Keratinocyte (primary cell): ENCODE results near the gene SPSB4. TPM values are rescaled to one million over a fixed set of nuclear protein-coding genes. Genes with fewer than 3 reads are reported as not detected.

Source experiments
- DNase-seq: peaks from one replicate; pipeline ENCODE4 v3.0.0-alpha.2; 2011; ENCODE audit warnings: low read depth, missing footprints, low spot score
- FAIRE-seq: peaks from 2 replicates; lab custom pipeline; 2011; peaks lifted over from hg19 to GRCh38; lab: Jason Lieb, UNC
- H2AFZ ChIP-seq: 2 replicates; pipeline ENCODE4 v1.6.0; 2012; ENCODE audit warnings: low read length, control low read depth, inconsistent platforms; ENCODE audit not compliant: control insufficient read depth
- H3K27ac ChIP-seq: 2 replicates; pipeline ENCODE4 v1.5.1; 2011; ENCODE audit warnings: low read length; ENCODE audit not compliant: control insufficient read depth, insufficient read depth
- H3K27me3 ChIP-seq: 3 replicates; pipeline ENCODE4 v1.6.0; 2011; ENCODE audit warnings: low read length; ENCODE audit not compliant: control insufficient read depth, insufficient read depth; ENCODE audit errors: extremely low read depth
- H3K36me3 ChIP-seq, 2 experiments: 2 replicates in 1 of 2; 3 replicates in 1 of 2; pipeline ENCODE4 v1.5.1; 2011; ENCODE audit warnings: low read length in 2 of 2, mild to moderate bottlenecking in 1 of 2; ENCODE audit not compliant: control insufficient read depth in 2 of 2, insufficient read depth in 2 of 2; ENCODE audit errors: extremely low read depth in 1 of 2
- H3K4me1 ChIP-seq: 3 replicates; pipeline ENCODE4 v1.5.1; 2011; ENCODE audit warnings: low read length; ENCODE audit not compliant: control insufficient read depth, insufficient read depth; ENCODE audit errors: extremely low read depth
- H3K4me2 ChIP-seq: 3 replicates; pipeline ENCODE4 v1.6.0; 2011; ENCODE audit warnings: low read depth, low read length; ENCODE audit not compliant: control insufficient read depth, insufficient read depth; ENCODE audit errors: extremely low read depth
- H3K4me3 ChIP-seq, 3 experiments: fragments of 200-600 bp in 1 of 3; sonication (generic) in 1 of 3; 2 replicates in 2 of 3; 3 replicates in 1 of 3; pipeline ENCODE4 v1.5.1; 2011 to 2016; ENCODE audit warnings: low read length in 3 of 3, mild to moderate bottlenecking in 3 of 3, control low read depth in 2 of 3, inconsistent platforms in 1 of 3, low read depth in 1 of 3, mixed read lengths in 1 of 3, mixed run types in 1 of 3, moderate library complexity in 1 of 3; ENCODE audit not compliant: control insufficient read depth in 2 of 3, insufficient read depth in 2 of 3; ENCODE audit errors: extremely low read depth in 1 of 3
- H3K79me2 ChIP-seq: 2 replicates; pipeline ENCODE4 v1.6.0; 2012; ENCODE audit warnings: low read length; ENCODE audit not compliant: control insufficient read depth, insufficient read depth
- H3K9ac ChIP-seq: 3 replicates; pipeline ENCODE4 v1.6.0; 2011; ENCODE audit warnings: low read length; ENCODE audit not compliant: control insufficient read depth, insufficient read depth; ENCODE audit errors: extremely low read depth
- H3K9me1 ChIP-seq: 3 replicates; pipeline ENCODE4 v1.6.0; 2011; ENCODE audit warnings: low read length; ENCODE audit not compliant: control insufficient read depth, insufficient read depth; ENCODE audit errors: extremely low read depth
- H3K9me3 ChIP-seq: 2 replicates; pipeline ENCODE4 v1.5.1; 2012; ENCODE audit warnings: low read depth, low read length; ENCODE audit not compliant: control insufficient read depth
- H4K20me1 ChIP-seq: 3 replicates; pipeline ENCODE4 v1.6.0; 2011; ENCODE audit warnings: low read length; ENCODE audit not compliant: control insufficient read depth, insufficient read depth; ENCODE audit errors: extremely low read depth
- EZH2 ChIP-seq: IDR thresholded peaks from one replicate; pipeline ENCODE4 v1.6.1; 2012; ENCODE audit warnings: inconsistent platforms, mild to moderate bottlenecking, low read length, moderate library complexity
- dilution Hi-C: fragments of 300-500 bp; cut with MboI; formaldehyde crosslinking; loops from one replicate; pipeline ENCODE4 v1.7.0; 2020; ENCODE audit warnings: low sequenced_read_pairs; ENCODE audit not compliant: extremely low pct_ligation_motif_present
- polyA plus RNA-seq, 5 experiments: library from polyadenylated mRNA; depleted of rRNA in 3 of 5; stranded (reverse) in 3 of 5; stranded (forward) in 1 of 5; unstranded in 1 of 5; fragments of >200 nt; gene quantifications; 1 replicate in 1 of 5; 2 replicates in 3 of 5; 3 replicates in 1 of 5; pipeline versions ENCODE4 v1.2.1 to v1.2.3, GENCODE V29; 2011 to 2012; ENCODE audit warnings: missing spikeins in 2 of 5, low read depth in 1 of 5, low replicate concordance in 1 of 5
- TF ChIP-seq, protein P1 (sequence below), 3 experiments: IDR thresholded peaks in 1 of 3; conservative IDR thresholded peaks in 1 of 3; optimal IDR thresholded peaks in 1 of 3; 2 replicates in 2 of 3; 3 replicates in 1 of 3; pipeline versions ENCODE3 to v1.5.1; 2011; ENCODE audit warnings: low read length in 3 of 3, mild to moderate bottlenecking in 3 of 3, moderate library complexity in 2 of 3, control low read depth in 1 of 3, inconsistent platforms in 1 of 3; ENCODE audit not compliant: insufficient read depth in 2 of 3; ENCODE audit errors: extremely low read depth in 1 of 3

Gene SPSB4
- polyA plus RNA-seq, 1 donor (not counting 4 experiments of a cell fraction or from before 2014, with no cell fraction given), result not detected

DNA sequence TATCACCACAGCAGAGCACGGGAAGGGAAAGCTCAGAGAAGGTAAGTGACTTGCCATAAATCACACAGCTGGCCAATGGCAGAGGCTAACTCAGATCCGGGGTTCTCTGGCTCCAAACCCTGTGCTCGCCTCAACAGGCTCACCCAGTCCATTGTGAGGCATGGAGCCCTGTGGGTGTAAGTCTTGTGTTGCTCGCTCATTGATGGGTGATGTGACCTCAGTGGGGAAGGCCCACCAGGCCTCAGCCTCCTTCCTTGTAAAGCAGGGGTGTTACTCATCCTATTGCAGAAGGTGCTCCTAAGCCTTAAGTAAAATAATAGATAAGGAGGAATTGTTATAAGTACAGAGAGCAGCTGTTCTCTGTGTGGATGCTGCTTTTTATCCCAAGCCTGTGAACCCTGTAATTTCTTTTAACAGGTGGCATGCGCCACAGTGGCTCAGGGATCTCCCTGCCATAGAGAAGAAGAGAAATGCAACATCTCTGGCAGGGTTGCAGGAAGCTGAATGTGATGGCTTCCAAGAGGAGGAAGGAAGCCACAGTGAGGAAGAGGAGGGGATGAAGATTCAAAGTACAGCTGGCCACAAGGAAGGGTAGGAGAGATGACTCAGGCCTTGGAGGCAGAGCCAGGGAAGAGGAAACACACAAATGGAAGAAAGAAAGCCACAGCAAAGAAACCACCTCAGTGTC, 30.9 kb upstream of the SPSB4 start:
- FAIRE-seq (no peak), DNase-seq (no peak)
- Histone ChIP-seq H3K4me2 (no peak overlapping the region), H4K20me1 (no peaks in the 10 kb centered on the region), H3K79me2 (no peaks in the 10 kb centered on the region), H3K9me1 (no peaks in the 10 kb centered on the region), H3K4me1 (no peaks in the 10 kb centered on the region), H3K4me3 (no peak overlapping the region), H3K27me3 (no peaks in the 10 kb centered on the region), H3K9me3 (no peaks in the 10 kb centered on the region), H2AFZ (no peak overlapping the region), H3K9ac (no peak overlapping the region), H3K27ac (no peak overlapping the region), H3K36me3 (no peaks in the 10 kb centered on the region)
- TF ChIP-seq, protein P1, sequence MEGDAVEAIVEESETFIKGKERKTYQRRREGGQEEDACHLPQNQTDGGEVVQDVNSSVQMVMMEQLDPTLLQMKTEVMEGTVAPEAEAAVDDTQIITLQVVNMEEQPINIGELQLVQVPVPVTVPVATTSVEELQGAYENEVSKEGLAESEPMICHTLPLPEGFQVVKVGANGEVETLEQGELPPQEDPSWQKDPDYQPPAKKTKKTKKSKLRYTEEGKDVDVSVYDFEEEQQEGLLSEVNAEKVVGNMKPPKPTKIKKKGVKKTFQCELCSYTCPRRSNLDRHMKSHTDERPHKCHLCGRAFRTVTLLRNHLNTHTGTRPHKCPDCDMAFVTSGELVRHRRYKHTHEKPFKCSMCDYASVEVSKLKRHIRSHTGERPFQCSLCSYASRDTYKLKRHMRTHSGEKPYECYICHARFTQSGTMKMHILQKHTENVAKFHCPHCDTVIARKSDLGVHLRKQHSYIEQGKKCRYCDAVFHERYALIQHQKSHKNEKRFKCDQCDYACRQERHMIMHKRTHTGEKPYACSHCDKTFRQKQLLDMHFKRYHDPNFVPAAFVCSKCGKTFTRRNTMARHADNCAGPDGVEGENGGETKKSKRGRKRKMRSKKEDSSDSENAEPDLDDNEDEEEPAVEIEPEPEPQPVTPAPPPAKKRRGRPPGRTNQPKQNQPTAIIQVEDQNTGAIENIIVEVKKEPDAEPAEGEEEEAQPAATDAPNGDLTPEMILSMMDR (optimal IDR thresholded peaks at IDR 0.05 in 1 of 3, IDR thresholded peaks at IDR 0.05 in 1 of 3, conservative IDR thresholded peaks at IDR 0.05 in 1 of 3; ENCODE audit: extremely low read depth in 1 of 3, insufficient read depth in 2 of 3, low read length in 3 of 3), result no peak
- no peak for TF ChIP-seq EZH2
- dilution Hi-C loops, result no loop called here

DNA sequence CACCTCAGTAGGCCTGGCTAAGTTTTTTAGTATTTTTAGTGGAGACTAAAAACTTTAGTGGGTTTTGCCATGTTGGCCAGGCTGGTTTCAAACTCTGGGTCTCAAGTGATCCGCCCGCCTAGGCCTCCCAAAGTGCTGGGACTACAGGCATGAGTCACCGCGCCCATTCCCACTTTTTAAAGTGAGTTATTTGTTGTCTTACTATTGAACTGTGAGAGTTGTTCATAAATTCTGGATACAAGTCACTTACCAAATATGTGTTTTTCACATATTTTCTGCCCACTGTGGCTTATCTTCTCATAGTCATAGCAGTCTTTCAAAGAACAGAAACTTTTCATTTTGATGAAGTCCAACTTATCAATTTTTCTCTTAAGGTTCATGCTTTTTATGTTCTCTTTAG, 29.9 kb upstream of the SPSB4 start:
- Histone ChIP-seq H3K4me2 (no peak overlapping the region), H3K79me2 (no peaks in the 10 kb centered on the region), H3K9me3 (no peaks in the 10 kb centered on the region), H3K27ac (no peak overlapping the region), H4K20me1 (no peaks in the 10 kb centered on the region), H3K4me3 (no peak overlapping the region), H3K4me1 (no peaks in the 10 kb centered on the region), H3K9ac (no peak overlapping the region), H3K9me1 (no peaks in the 10 kb centered on the region), H3K36me3 (no peaks in the 10 kb centered on the region), H3K27me3 (no peaks in the 10 kb centered on the region), H2AFZ (no peak overlapping the region)
- TF ChIP-seq, protein P1 (optimal IDR thresholded peaks at IDR 0.05 in 1 of 3, IDR thresholded peaks at IDR 0.05 in 1 of 3, conservative IDR thresholded peaks at IDR 0.05 in 1 of 3; ENCODE audit: extremely low read depth in 1 of 3, insufficient read depth in 2 of 3, low read length in 3 of 3), result no peak
- TF ChIP-seq EZH2, result no peak
- FAIRE-seq (no peak), DNase-seq (no peak)
- dilution Hi-C loops, result no loop called here
